C4-2B (cell line): ENCODE results near the gene CLTC.

Experiments used
- H3K27ac ChIP-seq: fragments of 450-650 bp; 2 replicates; pipeline ENCODE4 v1.5.1; 2017
- ZFX ChIP-seq: fragments of 450-650 bp; IDR thresholded peaks from 2 replicates; pipeline ENCODE4 v1.6.1; 2017
- TF ChIP-seq, protein P1 (sequence below): fragments of 450-650 bp; conservative IDR thresholded peaks from 2 replicates; pipeline ENCODE4 v1.5.1; 2017; ENCODE audit warnings: mild to moderate bottlenecking

CLTC gene

DNA sequence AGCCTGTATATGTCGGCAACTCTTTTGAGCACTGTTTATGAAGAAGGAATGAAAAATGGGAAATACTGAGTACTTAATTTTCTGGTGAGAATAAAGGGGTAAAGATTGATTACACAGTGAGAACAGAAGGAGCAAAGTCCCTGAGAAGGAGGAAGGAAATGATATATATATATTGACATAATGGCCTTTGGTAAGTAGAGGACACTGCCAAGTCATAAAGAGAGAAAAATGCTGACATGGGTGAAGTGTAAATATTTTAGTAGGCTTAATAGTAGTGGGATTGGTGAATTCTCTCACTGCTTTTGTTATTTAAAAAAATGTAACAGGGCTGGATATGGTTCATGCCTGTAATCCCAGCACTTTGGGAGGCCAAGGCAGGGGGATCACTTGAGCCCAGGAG lies 103.9 kb downstream of the CLTC start:
- no peak for TF ChIP-seq ZFX
- TF ChIP-seq, protein P1, sequence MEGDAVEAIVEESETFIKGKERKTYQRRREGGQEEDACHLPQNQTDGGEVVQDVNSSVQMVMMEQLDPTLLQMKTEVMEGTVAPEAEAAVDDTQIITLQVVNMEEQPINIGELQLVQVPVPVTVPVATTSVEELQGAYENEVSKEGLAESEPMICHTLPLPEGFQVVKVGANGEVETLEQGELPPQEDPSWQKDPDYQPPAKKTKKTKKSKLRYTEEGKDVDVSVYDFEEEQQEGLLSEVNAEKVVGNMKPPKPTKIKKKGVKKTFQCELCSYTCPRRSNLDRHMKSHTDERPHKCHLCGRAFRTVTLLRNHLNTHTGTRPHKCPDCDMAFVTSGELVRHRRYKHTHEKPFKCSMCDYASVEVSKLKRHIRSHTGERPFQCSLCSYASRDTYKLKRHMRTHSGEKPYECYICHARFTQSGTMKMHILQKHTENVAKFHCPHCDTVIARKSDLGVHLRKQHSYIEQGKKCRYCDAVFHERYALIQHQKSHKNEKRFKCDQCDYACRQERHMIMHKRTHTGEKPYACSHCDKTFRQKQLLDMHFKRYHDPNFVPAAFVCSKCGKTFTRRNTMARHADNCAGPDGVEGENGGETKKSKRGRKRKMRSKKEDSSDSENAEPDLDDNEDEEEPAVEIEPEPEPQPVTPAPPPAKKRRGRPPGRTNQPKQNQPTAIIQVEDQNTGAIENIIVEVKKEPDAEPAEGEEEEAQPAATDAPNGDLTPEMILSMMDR, result no peak
- peak overlapping the region; percentile 98 for H3K27ac ChIP-seq

DNA sequence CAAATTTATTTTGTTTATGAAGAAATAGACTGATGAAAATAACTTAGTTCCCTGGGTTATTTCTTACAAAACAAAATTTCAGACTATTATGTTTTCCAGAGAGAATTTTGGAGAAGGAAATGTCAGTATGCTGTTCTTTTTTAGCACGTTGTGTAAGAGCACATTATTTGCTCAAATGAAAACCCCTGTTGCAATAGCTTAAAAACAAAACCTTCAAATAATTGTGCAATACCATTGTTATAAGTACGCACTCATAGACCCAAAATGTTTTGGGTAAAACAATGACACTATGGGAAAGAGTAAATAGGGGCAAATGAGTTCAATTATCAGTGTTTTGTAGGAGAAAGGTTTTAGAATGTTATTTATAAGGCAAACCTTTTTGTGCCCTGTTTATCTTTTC lies 106.0 kb downstream of the CLTC start:
- TF ChIP-seq, protein P1, result no peak
- TF ChIP-seq ZFX, result no peak
- H3K27ac ChIP-seq, result no peak overlapping the region

DNA sequence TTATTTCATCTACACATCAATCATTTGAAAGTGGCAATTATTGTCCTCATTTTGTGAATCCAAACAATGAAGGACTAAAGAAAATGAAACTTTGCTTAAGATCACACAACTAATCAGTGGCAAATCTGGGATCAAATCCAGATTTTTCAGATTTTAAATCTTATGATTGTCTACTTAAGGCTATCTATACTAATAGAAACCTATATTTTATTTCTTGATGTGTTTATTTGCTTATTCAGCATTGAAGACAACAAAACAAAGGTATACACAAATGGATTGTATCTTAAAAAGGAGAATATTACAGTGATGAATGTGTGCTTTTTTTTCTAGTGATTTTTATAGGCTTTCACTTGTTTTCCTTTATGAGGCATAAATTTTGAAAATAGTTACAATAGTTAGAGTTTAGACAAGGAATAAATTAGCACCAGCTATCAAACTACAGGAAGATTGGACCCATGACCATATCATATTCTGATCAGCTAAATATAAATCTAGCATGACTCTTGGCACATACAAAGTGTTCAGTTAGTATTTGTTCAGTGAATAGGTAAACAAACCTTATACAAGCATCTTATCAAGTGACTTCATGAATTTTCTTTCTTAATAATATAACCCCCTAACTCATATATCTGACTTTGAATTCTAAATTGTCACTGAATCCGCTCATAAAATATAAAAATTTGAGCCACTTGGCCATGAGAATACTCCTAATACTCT lies 108.3 kb downstream of the CLTC start:
- peak overlapping the region; percentile 50 for H3K27ac ChIP-seq
- TF ChIP-seq, protein P1, result no peak
- no peak for TF ChIP-seq ZFX

DNA sequence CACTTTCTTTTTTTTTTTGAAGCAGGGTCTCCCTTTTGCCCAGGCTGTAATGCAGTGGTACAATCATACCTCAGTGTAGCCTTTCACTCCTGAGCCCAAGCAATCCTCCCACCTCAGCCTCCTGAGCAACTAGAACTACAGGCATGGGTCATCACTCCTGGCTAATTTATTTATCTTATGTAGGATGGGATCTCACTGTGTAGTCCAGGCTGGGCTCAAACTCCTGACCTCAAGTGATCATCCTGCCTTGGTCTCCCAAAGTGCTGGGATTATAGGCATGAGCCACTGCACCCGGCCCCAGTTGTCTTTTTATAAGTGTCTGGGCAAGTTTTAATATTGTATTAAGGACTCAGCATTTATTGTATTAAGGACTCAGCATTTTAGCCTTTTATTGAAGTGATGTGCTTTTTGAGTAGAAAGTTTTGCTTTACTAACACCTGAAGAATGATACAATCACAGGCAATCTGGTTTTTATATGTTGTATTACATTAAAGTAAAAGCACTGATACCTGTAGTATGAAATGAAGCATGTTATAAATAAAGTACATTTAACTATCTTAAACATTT lies 110.7 kb downstream of the CLTC start:
- peak overlapping the region; percentile 90 for H3K27ac ChIP-seq
- TF ChIP-seq, protein P1, result no peak
- TF ChIP-seq ZFX, result no peak

DNA sequence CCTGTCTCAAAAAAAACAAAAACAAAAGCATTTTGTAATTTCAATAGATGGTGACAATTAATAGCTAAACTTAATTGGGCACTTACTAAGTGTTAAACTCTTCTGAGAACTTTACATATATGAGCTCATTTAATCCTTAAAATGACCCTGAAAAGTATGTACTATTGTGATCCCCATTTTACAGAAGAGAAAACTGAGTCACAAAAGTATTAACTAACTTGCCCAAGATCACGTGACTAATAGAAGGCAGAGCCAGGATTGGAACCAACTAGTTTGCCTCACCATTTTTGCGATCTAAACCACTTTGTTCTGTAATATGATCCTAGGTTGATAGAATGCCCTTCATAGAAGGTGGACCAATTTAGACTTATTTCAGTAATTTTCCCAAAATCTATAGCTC lies 114.0 kb downstream of the CLTC start:
- no peak overlapping the region for H3K27ac ChIP-seq
- TF ChIP-seq, protein P1, result no peak
- no peak for TF ChIP-seq ZFX

DNA sequence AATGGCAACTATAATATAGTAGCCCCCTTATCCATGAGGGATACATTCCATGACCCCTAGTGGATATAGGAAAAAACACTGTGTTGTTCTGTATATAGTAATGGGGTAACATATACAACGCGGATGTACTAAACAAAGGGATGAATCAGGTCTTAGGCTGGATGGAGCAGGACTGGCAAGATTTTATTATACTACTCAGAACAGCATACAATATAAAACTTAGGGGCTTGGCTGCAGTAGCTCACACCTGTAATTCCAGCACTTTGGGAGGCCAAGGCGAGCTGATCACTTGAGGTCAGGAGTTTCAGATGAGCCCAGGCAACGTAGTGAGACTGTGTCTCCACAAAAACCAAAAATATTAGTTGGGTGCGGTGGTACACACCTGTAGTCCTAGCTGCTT lies 114.5 kb downstream of the CLTC start:
- no peak overlapping the region for H3K27ac ChIP-seq
- TF ChIP-seq, protein P1, result no peak
- no peak for TF ChIP-seq ZFX

DNA sequence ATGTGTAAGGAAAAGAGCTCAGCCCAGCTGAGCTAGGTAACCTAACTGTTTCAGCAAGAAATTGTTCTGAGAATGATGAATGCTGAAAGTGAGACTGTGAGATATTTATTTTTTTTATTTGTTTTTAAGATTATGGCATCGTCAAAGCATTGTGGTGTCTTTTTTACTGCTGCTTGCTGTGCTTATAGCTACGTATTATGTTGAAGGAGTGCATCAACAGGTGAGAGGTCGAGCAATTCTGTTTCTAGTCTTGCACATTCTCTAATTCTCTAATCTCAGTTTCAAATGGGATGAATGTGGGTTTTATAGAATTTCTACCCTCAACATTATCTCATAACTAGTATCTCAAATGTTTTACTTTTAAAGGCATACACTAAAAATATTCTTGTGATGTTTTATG lies 117.6 kb downstream of the CLTC start:
- no peak overlapping the region for H3K27ac ChIP-seq
- TF ChIP-seq, protein P1, result no peak
- TF ChIP-seq ZFX, result no peak
